AG04450 (cell line): ENCODE results near the gene KIF25. TPM values are rescaled to one million over a fixed set of nuclear protein-coding genes. Genes with fewer than 3 reads are reported as not detected.

Source experiments
- CTCF ChIA-PET: fragments of 300-600, 350-600 bp; formaldehyde crosslinking; extraction: SDS; loops from one replicate; lab custom pipeline; 2022; ENCODE audit warnings: antibody characterized with exemption, inconsistent platforms; lab: Charles Lee
- POLR2A ChIA-PET: fragments of 350-600 bp; formaldehyde crosslinking; extraction: SDS; loops from one replicate; lab custom pipeline; 2021; ENCODE audit warnings: antibody characterized with exemption, inconsistent platforms; lab: Yijun Ruan, JAX
- DNase-seq: peaks from one replicate; pipeline ENCODE4 v3.0.0-alpha.2; 2011; ENCODE audit warnings: low read depth, low spot score
- H3K27ac ChIP-seq: one replicate; pipeline ENCODE4 v1.5.1; 2012; ENCODE audit warnings: low read depth, low read length, control low read depth
- H3K27me3 ChIP-seq: one replicate; pipeline ENCODE4 v1.6.0; 2012; ENCODE audit warnings: low read length; ENCODE audit not compliant: control insufficient read depth, insufficient read depth
- H3K4me3 ChIP-seq: 2 replicates; pipeline ENCODE4 v1.5.1; 2011; ENCODE audit warnings: mild to moderate bottlenecking, low read depth, low read length, control low read depth
- H3K9me3 ChIP-seq: 2 replicates; pipeline ENCODE4 v1.5.1; 2012; ENCODE audit warnings: low read length; ENCODE audit not compliant: control insufficient read depth, insufficient read depth
- polyA plus RNA-seq: library from polyadenylated mRNA; depleted of rRNA; stranded (reverse); fragments of >200 nt; gene quantifications from 2 replicates; pipeline ENCODE4 v1.2.3, GENCODE V29; 2011
- TF ChIP-seq, protein P1 (sequence below): IDR thresholded peaks from 2 replicates; pipeline ENCODE4 v1.5.1; 2011; ENCODE audit warnings: low read depth, low read length, control low read depth, inconsistent platforms

The KIF25 gene
- polyA plus RNA-seq, 1 experiment: not detected

DNA sequence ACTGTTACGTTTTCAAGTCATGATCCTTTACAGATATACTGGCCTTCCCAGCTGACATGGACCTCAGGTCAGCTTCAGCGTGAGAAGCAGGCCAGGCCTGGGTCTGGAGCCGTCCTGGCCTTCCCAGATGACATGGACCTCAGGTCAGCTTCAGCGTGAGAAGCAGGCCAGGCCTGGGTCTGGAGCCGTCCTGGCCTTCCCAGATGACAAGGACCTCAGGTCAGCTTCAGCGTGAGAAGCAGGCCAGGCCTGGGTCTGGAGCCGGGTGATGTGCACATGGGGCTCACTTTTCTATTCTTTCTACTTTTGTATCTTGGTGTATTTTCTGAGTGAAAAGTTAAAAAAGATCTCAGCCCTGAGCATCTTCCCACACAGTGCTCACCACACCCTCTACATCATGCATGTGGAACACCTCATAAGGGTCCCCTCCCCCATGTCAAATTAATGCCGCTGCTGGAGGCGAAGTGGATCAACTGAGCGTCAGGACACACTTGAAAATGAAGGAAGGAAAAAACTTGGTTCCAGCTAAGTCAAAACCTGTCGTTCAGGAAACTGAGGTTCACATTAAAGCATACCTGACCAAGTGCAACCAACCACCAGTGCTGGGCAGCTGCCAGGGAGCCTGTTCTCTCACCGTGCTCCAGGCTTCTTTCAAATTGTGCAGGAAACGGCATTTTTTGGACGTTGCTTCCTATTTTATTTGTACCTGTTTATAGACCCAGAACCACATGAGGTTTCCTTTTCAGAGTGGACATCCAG lies 32.2 kb downstream of the KIF25 start:
- H3K4me3 ChIP-seq: no peak overlapping the region
- H3K9me3 ChIP-seq: peaks cover 6% of the 10 kb centered on the region; the same call in 1 of the 2 replicates
- no peak overlapping the region for H3K27ac ChIP-seq
- ChIA-PET POLR2A (no interaction called here), CTCF (no interaction called here)
- TF ChIP-seq, protein P1, sequence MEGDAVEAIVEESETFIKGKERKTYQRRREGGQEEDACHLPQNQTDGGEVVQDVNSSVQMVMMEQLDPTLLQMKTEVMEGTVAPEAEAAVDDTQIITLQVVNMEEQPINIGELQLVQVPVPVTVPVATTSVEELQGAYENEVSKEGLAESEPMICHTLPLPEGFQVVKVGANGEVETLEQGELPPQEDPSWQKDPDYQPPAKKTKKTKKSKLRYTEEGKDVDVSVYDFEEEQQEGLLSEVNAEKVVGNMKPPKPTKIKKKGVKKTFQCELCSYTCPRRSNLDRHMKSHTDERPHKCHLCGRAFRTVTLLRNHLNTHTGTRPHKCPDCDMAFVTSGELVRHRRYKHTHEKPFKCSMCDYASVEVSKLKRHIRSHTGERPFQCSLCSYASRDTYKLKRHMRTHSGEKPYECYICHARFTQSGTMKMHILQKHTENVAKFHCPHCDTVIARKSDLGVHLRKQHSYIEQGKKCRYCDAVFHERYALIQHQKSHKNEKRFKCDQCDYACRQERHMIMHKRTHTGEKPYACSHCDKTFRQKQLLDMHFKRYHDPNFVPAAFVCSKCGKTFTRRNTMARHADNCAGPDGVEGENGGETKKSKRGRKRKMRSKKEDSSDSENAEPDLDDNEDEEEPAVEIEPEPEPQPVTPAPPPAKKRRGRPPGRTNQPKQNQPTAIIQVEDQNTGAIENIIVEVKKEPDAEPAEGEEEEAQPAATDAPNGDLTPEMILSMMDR: no peak
- no peak for DNase-seq
- no peaks in the 10 kb centered on the region for H3K27me3 ChIP-seq

DNA sequence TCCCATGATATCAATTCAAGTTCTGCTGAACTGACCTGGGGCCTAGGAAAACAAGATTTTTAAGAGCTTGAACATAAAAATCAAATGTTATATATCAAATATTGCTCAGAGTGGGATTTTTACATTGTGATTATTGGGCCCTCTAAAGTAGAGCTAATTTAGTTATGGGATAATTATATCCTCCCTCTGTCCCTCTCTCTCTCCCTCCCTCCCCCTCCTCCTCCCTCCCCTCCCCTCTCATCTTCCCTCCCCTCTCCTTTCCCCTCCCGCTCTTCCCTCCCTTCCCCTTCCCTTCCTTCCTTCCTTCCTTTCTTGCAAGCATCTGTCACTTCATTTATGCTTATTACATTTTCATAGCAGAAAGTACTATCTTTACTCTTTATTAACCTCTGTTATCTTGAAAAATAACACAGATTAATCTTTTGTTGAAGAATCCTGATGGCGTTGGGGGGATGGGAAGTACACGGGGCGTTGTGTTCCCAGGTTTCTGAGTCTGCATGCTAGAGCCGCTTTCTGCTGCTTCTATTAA lies 32.8 kb downstream of the KIF25 start:
- ChIA-PET CTCF (no interaction called here), POLR2A (no interaction called here)
- H3K4me3 ChIP-seq: no peak overlapping the region
- H3K27me3 ChIP-seq: no peaks in the 10 kb centered on the region
- H3K9me3 ChIP-seq: peaks cover 10% of the 10 kb centered on the region; the same call in 1 of the 2 replicates
- no peak overlapping the region for H3K27ac ChIP-seq
- TF ChIP-seq, protein P1: no peak
- no peak for DNase-seq

DNA sequence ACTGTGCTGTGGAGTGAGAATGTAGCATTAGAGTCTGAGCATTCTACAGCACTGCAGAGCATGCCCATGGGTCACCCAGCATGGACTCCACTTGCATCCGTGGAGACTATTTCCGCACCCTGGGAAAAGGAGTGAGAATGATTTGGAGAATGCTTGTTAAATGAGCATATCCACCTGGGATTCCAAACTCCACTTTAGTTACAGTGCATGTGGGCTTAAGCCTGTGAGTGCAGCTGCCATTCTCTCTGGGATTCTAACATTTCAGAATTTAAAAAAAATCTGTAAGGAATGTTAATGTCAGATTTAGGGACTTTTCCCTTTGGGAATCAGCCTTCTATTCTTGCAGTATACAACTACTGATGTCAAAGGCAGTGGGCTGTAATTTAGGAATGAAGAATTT lies 33.4 kb downstream of the KIF25 start:
- TF ChIP-seq, protein P1: no peak
- ChIA-PET CTCF (interaction anchor here (1.9 kb wide), 1 partner anchor 15 kb away, joined by 4 read pairs; no protein-coding TSS in a partner anchor), POLR2A (no interaction called here)

DNA sequence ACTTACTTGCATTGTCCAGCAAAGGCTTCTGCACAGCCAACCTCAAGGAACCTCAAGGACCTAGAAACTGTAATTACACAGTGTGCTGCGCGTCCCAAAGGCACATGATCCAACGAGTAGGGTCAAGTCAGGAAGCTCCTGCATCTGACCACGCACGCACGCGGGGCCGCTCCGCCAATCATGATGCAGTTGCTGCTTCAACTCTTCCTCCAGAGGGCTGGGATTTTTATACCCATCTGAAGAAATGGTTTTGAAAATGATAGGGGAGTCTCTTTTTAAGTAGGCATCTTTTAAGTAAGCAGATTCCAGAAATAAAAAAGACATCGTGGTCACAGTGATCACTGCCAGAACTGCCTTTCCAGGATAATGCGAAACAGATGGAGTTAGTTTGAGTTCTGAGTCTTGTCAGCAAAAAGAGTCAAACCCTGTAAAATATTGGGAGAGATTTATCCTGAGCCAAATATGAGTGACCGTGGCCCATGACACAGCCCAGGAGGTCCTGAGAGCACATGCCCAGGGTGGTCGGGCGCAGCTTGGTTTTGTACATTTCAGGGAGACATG lies 34.0 kb downstream of the KIF25 start:
- peak; percentile 27 for DNase-seq
- no peak overlapping the region for H3K4me3 ChIP-seq
- POLR2A ChIA-PET: interaction anchor here (1.1 kb wide), 1 partner anchor 24 kb away, joined by 6 read pairs; no protein-coding TSS in a partner anchor
- CTCF ChIA-PET: interaction anchor here (1.4 to 1.9 kb wide), 3 partner anchors 11 to 24 kb away, joined by 4 to 7 read pairs (median 7); no protein-coding TSS in a partner anchor
- H3K27ac ChIP-seq: no peak overlapping the region
- no peaks in the 10 kb centered on the region for H3K27me3 ChIP-seq
- TF ChIP-seq, protein P1: no peak
- H3K9me3 ChIP-seq: peaks cover 6% of the 10 kb centered on the region; the same call in 1 of the 2 replicates

More for the DNA sequence above, 33.4 kb downstream of the KIF25 start:
- no peaks in the 10 kb centered on the region for H3K27me3 ChIP-seq
- no peak for DNase-seq
- no peak overlapping the region for H3K4me3 ChIP-seq
- peaks cover 6% of the 10 kb centered on the region; the same call in 1 of the 2 replicates for H3K9me3 ChIP-seq
- H3K27ac ChIP-seq: no peak overlapping the region
